WTC11 (cell line): ENCODE data around the gene CFAP157. TPM values are rescaled to one million over a fixed set of nuclear protein-coding genes. Genes with fewer than 3 reads are reported as not detected.

Experiments used
- ATAC-seq: fragments of 200-7000 bp; cut with Tn5 transposase; 2 replicates; pipeline ENCODE4 v1.10.0; 2021; ENCODE audit warnings: mild to moderate bottlenecking, moderate library complexity
- CTCF ChIA-PET: fragments of 300-600 bp; sonication (Branson Sonifier 250); formaldehyde crosslinking; loops from one replicate; lab custom pipeline; 2021; ENCODE audit warnings: antibody characterized with exemption; lab: Charles Lee
- POLR2A ChIA-PET: fragments of 350-600 bp; sonication (Branson Sonifier 250); formaldehyde crosslinking; loops from one replicate; lab custom pipeline; 2021; ENCODE audit warnings: antibody characterized with exemption; lab: Charles Lee
- DNase-seq: peaks from one replicate; pipeline ENCODE4 v3.0.0; 2021; ENCODE audit warnings: low spot score
- H3K27ac Mint-ChIP-seq: 2 replicates; pipeline ENCODE4 v1.8.0; 2021; ENCODE audit warnings: mixed read lengths
- H3K27me3 Mint-ChIP-seq: 2 replicates; pipeline ENCODE4 v1.8.0; 2021; ENCODE audit warnings: low read depth, mild to moderate bottlenecking, moderate library complexity, mixed read lengths
- H3K36me3 Mint-ChIP-seq: 2 replicates; pipeline ENCODE4 v1.8.0; 2021; ENCODE audit warnings: mixed read lengths
- H3K4me1 Mint-ChIP-seq: 2 replicates; pipeline ENCODE4 v1.8.0; 2022; ENCODE audit warnings: mixed read lengths
- H3K4me3 Mint-ChIP-seq: 2 replicates; pipeline ENCODE4 v1.8.0; 2021; ENCODE audit warnings: mild to moderate bottlenecking, moderate library complexity, mixed read lengths
- H3K9me3 Mint-ChIP-seq: 2 replicates; pipeline ENCODE4 v1.8.0; 2021; ENCODE audit warnings: mixed read lengths
- ATF1 ChIP-seq: sonication (generic); formaldehyde crosslinking; IDR thresholded peaks from 2 replicates; pipeline ENCODE4 v1.8.1; 2023; ENCODE audit warnings: mild to moderate bottlenecking, moderate library complexity, missing genetic modification reagents
- CBFB ChIP-seq: sonication (generic); formaldehyde crosslinking; IDR thresholded peaks from 2 replicates; pipeline ENCODE4 v1.8.1; 2022; ENCODE audit warnings: mild to moderate bottlenecking, low read depth, missing genetic modification reagents
- ETV6 ChIP-seq: sonication (generic); formaldehyde crosslinking; IDR thresholded peaks from 2 replicates; pipeline ENCODE4 v1.8.1; 2022; ENCODE audit warnings: mild to moderate bottlenecking, missing genetic modification reagents
- FOXK1 ChIP-seq: sonication (generic); formaldehyde crosslinking; IDR thresholded peaks from 2 replicates; pipeline ENCODE4 v1.8.0; 2022; ENCODE audit warnings: mild to moderate bottlenecking, moderate library complexity, missing genetic modification reagents
- HMGA2 ChIP-seq: fragments of 250-450 bp; sonication (Bioruptor Pico); IDR thresholded peaks from 2 replicates; pipeline ENCODE4 v1.4.0; 2021; ENCODE audit warnings: mild to moderate bottlenecking, moderate library complexity
- MYBL2 ChIP-seq: sonication (generic); formaldehyde crosslinking; IDR thresholded peaks from 2 replicates; pipeline ENCODE4 v1.8.1; 2023; ENCODE audit warnings: mild to moderate bottlenecking, moderate library complexity, missing genetic modification reagents
- NFE2L1 ChIP-seq: sonication (generic); formaldehyde crosslinking; IDR thresholded peaks from 2 replicates; pipeline ENCODE4 v1.8.1; 2023; ENCODE audit warnings: missing genetic modification reagents
- NFYB ChIP-seq: sonication (generic); formaldehyde crosslinking; conservative IDR thresholded peaks from 2 replicates; pipeline ENCODE4 v1.8.0; 2022; ENCODE audit warnings: low read depth, missing genetic modification reagents
- NR1H2 ChIP-seq: sonication (generic); formaldehyde crosslinking; IDR thresholded peaks from 2 replicates; pipeline ENCODE4 v1.9.0; 2021; ENCODE audit warnings: mild to moderate bottlenecking, moderate library complexity, missing genetic modification reagents
- OVOL2 ChIP-seq: fragments of 250-450 bp; sonication (Bioruptor Pico); IDR thresholded peaks from 2 replicates; pipeline ENCODE4 v1.9.0; 2021; ENCODE audit warnings: mild to moderate bottlenecking, borderline replicate concordance
- TEAD1 ChIP-seq: sonication (generic); formaldehyde crosslinking; IDR thresholded peaks from 2 replicates; pipeline ENCODE4 v1.8.0; 2022; ENCODE audit warnings: mild to moderate bottlenecking, missing genetic modification reagents
- ZBTB21 ChIP-seq: sonication (generic); formaldehyde crosslinking; IDR thresholded peaks from 2 replicates; pipeline ENCODE4 v1.8.1; 2023; ENCODE audit warnings: mild to moderate bottlenecking, missing genetic modification reagents, borderline replicate concordance
- ZNF416 ChIP-seq: fragments of 250-450 bp; sonication (Bioruptor Pico); IDR thresholded peaks from 2 replicates; pipeline ENCODE4 v1.9.0; 2021; ENCODE audit warnings: mild to moderate bottlenecking, inconsistent platforms
- ZNF423 ChIP-seq: fragments of 250-450 bp; sonication (Bioruptor Pico); IDR thresholded peaks from 2 replicates; pipeline ENCODE4 v2.1.2; 2022; ENCODE audit warnings: mild to moderate bottlenecking, moderate library complexity
- total RNA-seq: library from RNA; stranded (reverse); gene quantifications from 3 replicates; pipeline ENCODE4 v1.2.3, GENCODE V29; 2021
- TF ChIP-seq, protein P1 (sequence below): sonication (generic); formaldehyde crosslinking; IDR thresholded peaks from 2 replicates; pipeline ENCODE4 v1.8.1; 2022; ENCODE audit warnings: missing genetic modification reagents, borderline replicate concordance
- TF ChIP-seq, protein P2 (sequence below): sonication (generic); formaldehyde crosslinking; IDR thresholded peaks from 2 replicates; pipeline ENCODE4 v1.8.0; 2022; ENCODE audit warnings: mild to moderate bottlenecking, missing genetic modification reagents
- TF ChIP-seq, protein P3 (sequence below): sonication (generic); formaldehyde crosslinking; IDR thresholded peaks from 2 replicates; pipeline ENCODE4 v1.8.1; 2023; ENCODE audit warnings: mild to moderate bottlenecking, missing genetic modification reagents, moderate library complexity
- TF ChIP-seq, protein P4 (sequence below): fragments of 250-450 bp; sonication (Bioruptor Pico); IDR thresholded peaks from 2 replicates; pipeline ENCODE4 v1.9.0; 2021; ENCODE audit warnings: mild to moderate bottlenecking
- TF ChIP-seq, protein P5 (sequence below): sonication (generic); formaldehyde crosslinking; IDR thresholded peaks from 2 replicates; pipeline ENCODE4 v1.8.1; 2023; ENCODE audit warnings: mild to moderate bottlenecking, missing genetic modification reagents
- TF ChIP-seq, protein P6 (sequence below): sonication (generic); formaldehyde crosslinking; IDR thresholded peaks from 2 replicates; pipeline ENCODE4 v1.8.1; 2023; ENCODE audit warnings: mild to moderate bottlenecking, missing genetic modification reagents, borderline replicate concordance

CFAP157 gene
- total RNA-seq, 1 experiment from 2014 or later: 0.22 TPM

DNA sequence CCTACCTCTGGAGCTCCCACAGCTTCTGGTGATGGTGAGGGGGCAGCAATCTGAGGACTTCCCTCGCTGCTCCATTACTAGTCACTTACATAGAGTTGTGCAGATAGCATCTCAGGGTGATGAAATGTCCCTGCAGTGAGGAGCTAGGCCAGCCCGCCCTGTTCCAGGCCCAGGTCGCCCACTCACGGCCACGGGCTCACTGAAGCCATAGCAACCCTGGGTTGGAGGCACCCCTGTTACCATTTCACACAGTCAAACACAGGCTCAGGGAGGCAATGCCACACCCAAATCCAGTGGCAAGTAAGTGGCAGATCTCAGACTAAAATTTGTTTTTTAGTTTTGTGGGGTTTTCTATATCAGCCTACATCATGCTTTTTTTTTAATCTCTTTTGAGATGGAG, 52.1 kb downstream of the CFAP157 start:
- TF ChIP-seq NFYB (CRISPR knock-in tag): no peak
- TF ChIP-seq NFE2L1 (CRISPR knock-in tag): no peak
- no peak overlapping the region for H3K4me3 Mint-ChIP-seq
- ChIA-PET POLR2A (interaction anchor here (2.4 kb wide), 1 partner anchor 12 kb away, joined by 5 read pairs; no protein-coding TSS in a partner anchor), CTCF (interaction anchor here (0.6 to 1.7 kb wide), 4 partner anchors 24 to 111 kb away, joined by 3 to 7 read pairs (median 4); partner anchors contain the start of gene TOR2A)
- H3K27ac Mint-ChIP-seq: 0 out of 2 replicates have a peak overlapping the region, but pooled peaks have one; percentile 14
- H3K27me3 Mint-ChIP-seq: peaks cover 30% of the 10 kb centered on the region
- peaks cover 29% of the 10 kb centered on the region for H3K4me1 Mint-ChIP-seq
- no peak for DNase-seq
- no peak for ATAC-seq
- H3K9me3 Mint-ChIP-seq: no peaks in the 10 kb centered on the region
- H3K36me3 Mint-ChIP-seq: no peaks in the 10 kb centered on the region

DNA sequence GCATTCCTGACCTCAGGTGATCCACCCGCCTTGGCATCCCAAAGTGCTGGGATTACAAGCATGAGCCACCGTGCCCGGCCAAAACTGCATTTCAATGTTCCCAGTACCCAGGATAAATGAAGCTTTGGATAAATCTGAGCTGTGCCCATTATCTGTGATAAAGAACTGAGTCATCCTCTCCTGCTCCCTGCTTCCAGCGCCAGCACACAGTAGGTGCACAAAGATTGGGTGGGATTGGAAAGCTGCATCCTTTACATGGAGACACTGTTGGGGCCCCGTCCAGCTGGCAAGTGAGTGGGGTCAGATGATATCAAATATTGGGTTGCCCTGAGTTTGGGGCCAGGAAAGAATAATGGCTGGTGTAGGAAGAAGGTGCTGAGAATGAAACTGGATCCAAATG, 54.3 kb downstream of the CFAP157 start:
- H3K36me3 Mint-ChIP-seq: no peaks in the 10 kb centered on the region
- H3K9me3 Mint-ChIP-seq: no peaks in the 10 kb centered on the region
- ChIA-PET POLR2A (interaction anchor here (1.0 kb wide), 1 partner anchor 19 kb away, joined by 3 read pairs; no protein-coding TSS in a partner anchor), CTCF (interaction anchor here (0.7 to 2.3 kb wide), 3 partner anchors 10 to 160 kb away, joined by 3 to 7 read pairs (median 5); partner anchors contain the start of gene TOR2A)
- H3K4me3 Mint-ChIP-seq: no peak overlapping the region
- peaks cover 19% of the 10 kb centered on the region for H3K27me3 Mint-ChIP-seq
- no peak for ATAC-seq
- no peak for TF ChIP-seq ZNF416 (CRISPR knock-in tag)
- TF ChIP-seq HMGA2 (CRISPR knock-in tag): no peak
- TF ChIP-seq, protein P1, sequence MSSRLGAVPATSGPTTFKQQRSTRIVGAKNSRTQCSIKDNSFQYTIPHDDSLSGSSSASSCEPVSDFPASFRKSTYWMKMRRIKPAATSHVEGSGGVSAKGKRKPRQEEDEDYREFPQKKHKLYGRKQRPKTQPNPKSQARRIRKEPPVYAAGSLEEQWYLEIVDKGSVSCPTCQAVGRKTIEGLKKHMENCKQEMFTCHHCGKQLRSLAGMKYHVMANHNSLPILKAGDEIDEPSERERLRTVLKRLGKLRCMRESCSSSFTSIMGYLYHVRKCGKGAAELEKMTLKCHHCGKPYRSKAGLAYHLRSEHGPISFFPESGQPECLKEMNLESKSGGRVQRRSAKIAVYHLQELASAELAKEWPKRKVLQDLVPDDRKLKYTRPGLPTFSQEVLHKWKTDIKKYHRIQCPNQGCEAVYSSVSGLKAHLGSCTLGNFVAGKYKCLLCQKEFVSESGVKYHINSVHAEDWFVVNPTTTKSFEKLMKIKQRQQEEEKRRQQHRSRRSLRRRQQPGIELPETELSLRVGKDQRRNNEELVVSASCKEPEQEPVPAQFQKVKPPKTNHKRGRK (CRISPR knock-in tag): no peak
- no peak for TF ChIP-seq ZNF423 (CRISPR knock-in tag)
- TF ChIP-seq, protein P2, sequence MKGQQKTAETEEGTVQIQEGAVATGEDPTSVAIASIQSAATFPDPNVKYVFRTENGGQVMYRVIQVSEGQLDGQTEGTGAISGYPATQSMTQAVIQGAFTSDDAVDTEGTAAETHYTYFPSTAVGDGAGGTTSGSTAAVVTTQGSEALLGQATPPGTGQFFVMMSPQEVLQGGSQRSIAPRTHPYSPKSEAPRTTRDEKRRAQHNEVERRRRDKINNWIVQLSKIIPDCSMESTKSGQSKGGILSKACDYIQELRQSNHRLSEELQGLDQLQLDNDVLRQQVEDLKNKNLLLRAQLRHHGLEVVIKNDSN (CRISPR knock-in tag): no peak
- TF ChIP-seq, protein P3, sequence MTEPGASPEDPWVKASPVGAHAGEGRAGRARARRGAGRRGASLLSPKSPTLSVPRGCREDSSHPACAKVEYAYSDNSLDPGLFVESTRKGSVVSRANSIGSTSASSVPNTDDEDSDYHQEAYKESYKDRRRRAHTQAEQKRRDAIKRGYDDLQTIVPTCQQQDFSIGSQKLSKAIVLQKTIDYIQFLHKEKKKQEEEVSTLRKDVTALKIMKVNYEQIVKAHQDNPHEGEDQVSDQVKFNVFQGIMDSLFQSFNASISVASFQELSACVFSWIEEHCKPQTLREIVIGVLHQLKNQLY: no peak
- TF ChIP-seq, protein P4, sequence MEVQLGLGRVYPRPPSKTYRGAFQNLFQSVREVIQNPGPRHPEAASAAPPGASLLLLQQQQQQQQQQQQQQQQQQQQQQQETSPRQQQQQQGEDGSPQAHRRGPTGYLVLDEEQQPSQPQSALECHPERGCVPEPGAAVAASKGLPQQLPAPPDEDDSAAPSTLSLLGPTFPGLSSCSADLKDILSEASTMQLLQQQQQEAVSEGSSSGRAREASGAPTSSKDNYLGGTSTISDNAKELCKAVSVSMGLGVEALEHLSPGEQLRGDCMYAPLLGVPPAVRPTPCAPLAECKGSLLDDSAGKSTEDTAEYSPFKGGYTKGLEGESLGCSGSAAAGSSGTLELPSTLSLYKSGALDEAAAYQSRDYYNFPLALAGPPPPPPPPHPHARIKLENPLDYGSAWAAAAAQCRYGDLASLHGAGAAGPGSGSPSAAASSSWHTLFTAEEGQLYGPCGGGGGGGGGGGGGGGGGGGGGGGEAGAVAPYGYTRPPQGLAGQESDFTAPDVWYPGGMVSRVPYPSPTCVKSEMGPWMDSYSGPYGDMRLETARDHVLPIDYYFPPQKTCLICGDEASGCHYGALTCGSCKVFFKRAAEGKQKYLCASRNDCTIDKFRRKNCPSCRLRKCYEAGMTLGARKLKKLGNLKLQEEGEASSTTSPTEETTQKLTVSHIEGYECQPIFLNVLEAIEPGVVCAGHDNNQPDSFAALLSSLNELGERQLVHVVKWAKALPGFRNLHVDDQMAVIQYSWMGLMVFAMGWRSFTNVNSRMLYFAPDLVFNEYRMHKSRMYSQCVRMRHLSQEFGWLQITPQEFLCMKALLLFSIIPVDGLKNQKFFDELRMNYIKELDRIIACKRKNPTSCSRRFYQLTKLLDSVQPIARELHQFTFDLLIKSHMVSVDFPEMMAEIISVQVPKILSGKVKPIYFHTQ (CRISPR knock-in tag): no peak
- no peak for TF ChIP-seq ETV6 (CRISPR knock-in tag)
- no peak for TF ChIP-seq OVOL2 (CRISPR knock-in tag)
- TF ChIP-seq, protein P5, sequence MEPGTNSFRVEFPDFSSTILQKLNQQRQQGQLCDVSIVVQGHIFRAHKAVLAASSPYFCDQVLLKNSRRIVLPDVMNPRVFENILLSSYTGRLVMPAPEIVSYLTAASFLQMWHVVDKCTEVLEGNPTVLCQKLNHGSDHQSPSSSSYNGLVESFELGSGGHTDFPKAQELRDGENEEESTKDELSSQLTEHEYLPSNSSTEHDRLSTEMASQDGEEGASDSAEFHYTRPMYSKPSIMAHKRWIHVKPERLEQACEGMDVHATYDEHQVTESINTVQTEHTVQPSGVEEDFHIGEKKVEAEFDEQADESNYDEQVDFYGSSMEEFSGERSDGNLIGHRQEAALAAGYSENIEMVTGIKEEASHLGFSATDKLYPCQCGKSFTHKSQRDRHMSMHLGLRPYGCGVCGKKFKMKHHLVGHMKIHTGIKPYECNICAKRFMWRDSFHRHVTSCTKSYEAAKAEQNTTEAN (CRISPR knock-in tag): no peak
- no peak for TF ChIP-seq NR1H2 (CRISPR knock-in tag)
- no peak for TF ChIP-seq TEAD1 (CRISPR knock-in tag)
- TF ChIP-seq, protein P6, sequence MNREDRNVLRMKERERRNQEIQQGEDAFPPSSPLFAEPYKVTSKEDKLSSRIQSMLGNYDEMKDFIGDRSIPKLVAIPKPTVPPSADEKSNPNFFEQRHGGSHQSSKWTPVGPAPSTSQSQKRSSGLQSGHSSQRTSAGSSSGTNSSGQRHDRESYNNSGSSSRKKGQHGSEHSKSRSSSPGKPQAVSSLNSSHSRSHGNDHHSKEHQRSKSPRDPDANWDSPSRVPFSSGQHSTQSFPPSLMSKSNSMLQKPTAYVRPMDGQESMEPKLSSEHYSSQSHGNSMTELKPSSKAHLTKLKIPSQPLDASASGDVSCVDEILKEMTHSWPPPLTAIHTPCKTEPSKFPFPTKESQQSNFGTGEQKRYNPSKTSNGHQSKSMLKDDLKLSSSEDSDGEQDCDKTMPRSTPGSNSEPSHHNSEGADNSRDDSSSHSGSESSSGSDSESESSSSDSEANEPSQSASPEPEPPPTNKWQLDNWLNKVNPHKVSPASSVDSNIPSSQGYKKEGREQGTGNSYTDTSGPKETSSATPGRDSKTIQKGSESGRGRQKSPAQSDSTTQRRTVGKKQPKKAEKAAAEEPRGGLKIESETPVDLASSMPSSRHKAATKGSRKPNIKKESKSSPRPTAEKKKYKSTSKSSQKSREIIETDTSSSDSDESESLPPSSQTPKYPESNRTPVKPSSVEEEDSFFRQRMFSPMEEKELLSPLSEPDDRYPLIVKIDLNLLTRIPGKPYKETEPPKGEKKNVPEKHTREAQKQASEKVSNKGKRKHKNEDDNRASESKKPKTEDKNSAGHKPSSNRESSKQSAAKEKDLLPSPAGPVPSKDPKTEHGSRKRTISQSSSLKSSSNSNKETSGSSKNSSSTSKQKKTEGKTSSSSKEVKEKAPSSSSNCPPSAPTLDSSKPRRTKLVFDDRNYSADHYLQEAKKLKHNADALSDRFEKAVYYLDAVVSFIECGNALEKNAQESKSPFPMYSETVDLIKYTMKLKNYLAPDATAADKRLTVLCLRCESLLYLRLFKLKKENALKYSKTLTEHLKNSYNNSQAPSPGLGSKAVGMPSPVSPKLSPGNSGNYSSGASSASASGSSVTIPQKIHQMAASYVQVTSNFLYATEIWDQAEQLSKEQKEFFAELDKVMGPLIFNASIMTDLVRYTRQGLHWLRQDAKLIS (CRISPR knock-in tag): no peak
- TF ChIP-seq ATF1 (CRISPR knock-in tag): no peak
- no peak for TF ChIP-seq MYBL2 (CRISPR knock-in tag)
- TF ChIP-seq CBFB (CRISPR knock-in tag): no peak
- no peak for TF ChIP-seq FOXK1
- no peak for TF ChIP-seq ZBTB21 (CRISPR knock-in tag)
- DNase-seq: no peak
- peaks cover 30% of the 10 kb centered on the region for H3K4me1 Mint-ChIP-seq
- H3K27ac Mint-ChIP-seq: no peak overlapping the region
